K562 (cell line): Measurements from ENCODE around the gene PRKAG2. TPM values are rescaled to one million over a fixed set of nuclear protein-coding genes. Genes with fewer than 3 reads are reported as not detected.

Source experiments
- CTBP1 ChIP-seq: fragments of 450-650 bp; IDR thresholded peaks from 2 replicates; pipeline ENCODE4 v1.6.1; 2016; ENCODE audit warnings: borderline replicate concordance
- FOXA3 ChIP-seq, 2 experiments: fragments of 450-650 bp in 1 of 2; sonication (generic) in 1 of 2; formaldehyde crosslinking; IDR thresholded peaks in 1 of 2; conservative IDR thresholded peaks in 1 of 2; 2 replicates each; pipeline versions ENCODE4 v1.4.0 to v1.8.0; 2020 to 2022; ENCODE audit warnings: mild to moderate bottlenecking in 2 of 2, missing genetic modification reagents in 1 of 2
- GABPA ChIP-seq: fragments of 200-800 bp; sonication (Bioruptor generic); conservative IDR thresholded peaks from 2 replicates; pipeline ENCODE4 v1.6.1; 2016; ENCODE audit warnings: low read depth, missing genetic modification characterization, missing compliant biosample characterization
- GABPB2 ChIP-seq: fragments of 250-450 bp; sonication (Bioruptor Pico); conservative IDR thresholded peaks from 2 replicates; pipeline ENCODE4 v1.5.1; 2021; ENCODE audit warnings: mild to moderate bottlenecking
- GATAD2A ChIP-seq: fragments of 450-650 bp; IDR thresholded peaks from 2 replicates; pipeline ENCODE4 v1.6.1; 2017
- HIVEP1 ChIP-seq: fragments of 250-450 bp; sonication (Bioruptor Pico); IDR thresholded peaks from 2 replicates; pipeline ENCODE4 v1.4.0; 2020; ENCODE audit warnings: mild to moderate bottlenecking
- JUN ChIP-seq, 2 experiments: sonication (generic) in 1 of 2; formaldehyde crosslinking in 1 of 2; IDR thresholded peaks; 2 replicates each; pipeline versions ENCODE4 v1.6.1 to v1.8.0; 2012 to 2022; ENCODE audit warnings: borderline replicate concordance in 2 of 2, mild to moderate bottlenecking in 2 of 2, improper control_type of control experiment in 1 of 2, low read depth in 1 of 2, low read length in 1 of 2, missing genetic modification reagents in 1 of 2
- JUND ChIP-seq, 2 experiments: IDR thresholded peaks; 2 replicates in 1 of 2; 3 replicates in 1 of 2; pipeline ENCODE4 v1.6.1; 2011; ENCODE audit warnings: borderline replicate concordance in 2 of 2, low read depth in 2 of 2, low read length in 2 of 2, improper control_type of control experiment in 1 of 2, missing biosample characterization in 1 of 2, missing genetic modification characterization in 1 of 2, missing genetic modification reagents in 1 of 2
- MTA2 ChIP-seq: fragments of 450-650 bp; IDR thresholded peaks from 2 replicates; pipeline ENCODE4 v1.6.1; 2016; ENCODE audit warnings: low read depth
- MTF1 ChIP-seq: fragments of 250-450 bp; sonication (Bioruptor Pico); IDR thresholded peaks from 2 replicates; pipeline ENCODE4 v1.9.0; 2021; ENCODE audit warnings: moderate library complexity, mild to moderate bottlenecking, inconsistent platforms, borderline replicate concordance
- NFIC ChIP-seq: fragments of 450-650 bp; IDR thresholded peaks from 2 replicates; pipeline ENCODE4 v1.6.1; 2017; ENCODE audit warnings: mild to moderate bottlenecking, inconsistent platforms
- POLR2B ChIP-seq: fragments of 450-650 bp; IDR thresholded peaks from 2 replicates; pipeline ENCODE4 v1.6.1; 2018; ENCODE audit warnings: low read depth; ENCODE audit not compliant: partially characterized antibody
- RAD51 ChIP-seq: fragments of 450-650 bp; IDR thresholded peaks from 2 replicates; pipeline ENCODE4 v1.7.1; 2016; ENCODE audit warnings: low read depth, mild to moderate bottlenecking, borderline replicate concordance
- RUNX1 ChIP-seq: sonication (generic); IDR thresholded peaks from 2 replicates; pipeline ENCODE4 v1.6.1; 2016; ENCODE audit warnings: antibody characterized with exemption, low read depth
- SOX6 ChIP-seq: fragments of 450-650 bp; IDR thresholded peaks from 2 replicates; pipeline ENCODE4 v1.6.1; 2014; ENCODE audit warnings: mild to moderate bottlenecking
- SP1 ChIP-seq: sonication (generic); formaldehyde crosslinking; IDR thresholded peaks from 2 replicates; pipeline ENCODE4 v1.8.1; 2022; ENCODE audit warnings: mild to moderate bottlenecking, missing genetic modification reagents
- SRSF1 ChIP-seq: fragments of 200-400 bp; formaldehyde crosslinking; IDR thresholded peaks from 2 replicates; pipeline ENCODE4 v1.6.1; 2017; ENCODE audit warnings: mild to moderate bottlenecking, low read depth, low read length, moderate library complexity
- SRSF9 ChIP-seq: fragments of 200-400 bp; formaldehyde crosslinking; IDR thresholded peaks from 2 replicates; pipeline ENCODE4 v1.6.1; 2017; ENCODE audit warnings: low read depth, low read length, borderline replicate concordance
- TCF3 ChIP-seq: sonication (generic); formaldehyde crosslinking; IDR thresholded peaks from 2 replicates; pipeline ENCODE4 v1.4.0; 2020; ENCODE audit warnings: mild to moderate bottlenecking, missing genetic modification reagents
- TRIM28 ChIP-seq: fragments of 450-650 bp; IDR thresholded peaks from 2 replicates; pipeline ENCODE4 v1.6.1; 2017
- ZNF197 ChIP-seq: fragments of 200-800 bp; sonication (Bioruptor generic); IDR thresholded peaks from 2 replicates; pipeline ENCODE4 v1.6.1; 2016; ENCODE audit warnings: low read depth, missing genetic modification characterization, missing compliant biosample characterization
- ZNF445 ChIP-seq: fragments of 250-450 bp; sonication (Bioruptor Pico); IDR thresholded peaks from 2 replicates; pipeline ENCODE4 v1.4.0; 2020; ENCODE audit warnings: low read depth, mild to moderate bottlenecking, moderate library complexity
- ZNF668 ChIP-seq: fragments of 250-450 bp; sonication (Bioruptor Pico); IDR thresholded peaks from 2 replicates; pipeline ENCODE4 v1.8.0; 2022; ENCODE audit warnings: mild to moderate bottlenecking, inconsistent platforms
- ZNF76 ChIP-seq: fragments of 250-450 bp; sonication (Bioruptor Pico); IDR thresholded peaks from 2 replicates; pipeline ENCODE4 v1.4.0; 2020; ENCODE audit warnings: mild to moderate bottlenecking, moderate library complexity, borderline replicate concordance
- polyA plus RNA-seq, 8 experiments: library from polyadenylated mRNA; depleted of rRNA in 4 of 8; stranded (reverse) in 5 of 8; unstranded in 3 of 8; fragments of >200 nt; fragmentation: Nextera tagmentation in 2 of 8; fragmentation: Illumina TruSeq in 1 of 8; extraction: Ambion mirVana in 2 of 8; extraction: Trizol in 1 of 8; gene quantifications; 2 replicates each; pipeline versions ENCODE4 v1.2.1 to v1.2.3, GENCODE V29; 2011 to 2014; ENCODE audit warnings: inconsistent platforms in 1 of 8, missing spikeins in 1 of 8
- total RNA-seq, 7 experiments: library from RNA; depleted of rRNA in 6 of 7; stranded (reverse); fragments of >200 nt in 6 of 7; fragmentation: Illumina TruSeq in 2 of 7; extraction: Trizol in 2 of 7; gene quantifications; 2 replicates each; pipeline versions ENCODE4 v1.2.1 to v1.2.3, GENCODE V29; 2011 to 2021; ENCODE audit warnings: low replicate concordance in 1 of 7
- TF ChIP-seq, protein P1 (sequence below): fragments of 250-450 bp; sonication (Bioruptor Pico); IDR thresholded peaks from 2 replicates; pipeline ENCODE4 v1.8.0; 2021; ENCODE audit warnings: mild to moderate bottlenecking, moderate library complexity
- TF ChIP-seq, protein P2 (sequence below): fragments of 250-450 bp; sonication (Bioruptor Pico); IDR thresholded peaks from 2 replicates; pipeline ENCODE4 v1.8.0; 2021; ENCODE audit warnings: borderline replicate concordance, mild to moderate bottlenecking, moderate library complexity; ENCODE audit not compliant: poor library complexity, severe bottlenecking
- TF ChIP-seq, protein P3 (sequence below): sonication (generic); formaldehyde crosslinking; IDR thresholded peaks from 2 replicates; pipeline ENCODE4 v1.5.0; 2020; ENCODE audit warnings: missing genetic modification reagents

Gene PRKAG2
- total and polyA plus RNA-seq, 9 of the 15 experiments (the other 6 are each of a cell fraction or from before 2014, with no cell fraction given), result 0.99 to 5.6 (median 3.3) TPM

DNA sequence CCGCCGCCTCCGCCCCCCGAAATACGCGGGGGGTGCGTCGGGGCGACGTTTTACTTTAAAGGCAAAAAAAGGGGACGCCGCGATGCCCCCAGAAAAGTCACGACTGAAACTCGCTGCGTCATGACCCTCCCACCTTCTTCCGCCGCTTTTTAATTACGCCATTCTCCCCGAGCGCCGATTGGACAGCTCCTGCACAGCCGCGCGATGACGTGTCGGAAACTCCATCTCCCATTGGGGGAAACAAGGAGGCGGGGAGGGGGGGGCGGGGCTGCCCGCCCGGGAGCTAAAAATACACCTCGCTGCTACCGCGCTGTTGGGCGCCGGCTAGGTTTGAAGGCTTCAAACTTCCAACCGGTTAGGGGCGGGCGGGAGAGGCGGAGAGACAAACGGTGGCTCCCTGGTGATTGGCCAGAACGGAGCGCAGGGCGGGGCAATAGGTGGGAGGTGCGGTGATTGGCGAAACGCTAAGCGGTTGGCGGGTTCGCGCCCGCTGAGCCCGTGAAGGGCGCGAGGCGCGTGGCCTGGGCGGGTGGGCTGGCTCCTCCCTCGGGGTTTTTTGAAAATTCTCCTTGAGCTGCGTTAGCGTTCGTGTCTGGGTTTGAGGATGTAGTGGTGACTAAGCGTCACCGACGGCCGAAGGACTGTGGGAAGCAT lies 357.0 kb downstream of the PRKAG2 start, which contains the start of gene RHEB (continued):
- TF ChIP-seq MTF1 (CRISPR knock-in tag), result no peak
- TF ChIP-seq ZNF668 (CRISPR knock-in tag), result 0 out of 2 replicates have a peak, but pooled peaks have one; percentile 37
- TF ChIP-seq, protein P1, sequence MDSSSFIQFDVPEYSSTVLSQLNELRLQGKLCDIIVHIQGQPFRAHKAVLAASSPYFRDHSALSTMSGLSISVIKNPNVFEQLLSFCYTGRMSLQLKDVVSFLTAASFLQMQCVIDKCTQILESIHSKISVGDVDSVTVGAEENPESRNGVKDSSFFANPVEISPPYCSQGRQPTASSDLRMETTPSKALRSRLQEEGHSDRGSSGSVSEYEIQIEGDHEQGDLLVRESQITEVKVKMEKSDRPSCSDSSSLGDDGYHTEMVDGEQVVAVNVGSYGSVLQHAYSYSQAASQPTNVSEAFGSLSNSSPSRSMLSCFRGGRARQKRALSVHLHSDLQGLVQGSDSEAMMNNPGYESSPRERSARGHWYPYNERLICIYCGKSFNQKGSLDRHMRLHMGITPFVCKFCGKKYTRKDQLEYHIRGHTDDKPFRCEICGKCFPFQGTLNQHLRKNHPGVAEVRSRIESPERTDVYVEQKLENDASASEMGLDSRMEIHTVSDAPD, result no peak
- no peak for TF ChIP-seq SRSF9
- TF ChIP-seq RUNX1, result no peak
- TF ChIP-seq SOX6, result peak; percentile 43; the same call in 1 of the 2 replicates
- TF ChIP-seq SRSF1, result no peak
- no peak for TF ChIP-seq ZNF445 (CRISPR knock-in tag)
- no peak for TF ChIP-seq HIVEP1 (CRISPR knock-in tag)
- peak; percentile 89 for TF ChIP-seq RAD51
- no peak for TF ChIP-seq ZNF76
- TF ChIP-seq TRIM28, result no peak
- no peak for TF ChIP-seq POLR2B
- TF ChIP-seq TCF3 (CRISPR knock-in tag), result 0 out of 2 replicates have a peak, but pooled peaks have one; percentile 6
- TF ChIP-seq, protein P2, sequence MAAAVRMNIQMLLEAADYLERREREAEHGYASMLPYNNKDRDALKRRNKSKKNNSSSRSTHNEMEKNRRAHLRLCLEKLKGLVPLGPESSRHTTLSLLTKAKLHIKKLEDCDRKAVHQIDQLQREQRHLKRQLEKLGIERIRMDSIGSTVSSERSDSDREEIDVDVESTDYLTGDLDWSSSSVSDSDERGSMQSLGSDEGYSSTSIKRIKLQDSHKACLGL (CRISPR knock-in tag), result no peak
- no peak for TF ChIP-seq MTA2
- TF ChIP-seq FOXA3 (CRISPR knock-in tag; conservative IDR thresholded peaks at IDR 0.05 in 1 of 2, IDR thresholded peaks at IDR 0.05 in 1 of 2), result no peak
- TF ChIP-seq JUN (IDR thresholded peaks at IDR 0.05; ENCODE audit: borderline replicate concordance, low read depth, low read length), result no peak
- TF ChIP-seq JUN (CRISPR knock-in tag; IDR thresholded peaks at IDR 0.05; ENCODE audit: borderline replicate concordance), result no peak
- no peak for TF ChIP-seq GABPB2 (CRISPR knock-in tag)
- no peak for TF ChIP-seq ZNF197 (CRISPR knock-in tag)
- no peak; the same call in 1 of the 2 replicates for TF ChIP-seq NFIC
- peak; percentile 87 for TF ChIP-seq GABPA
- TF ChIP-seq CTBP1, result no peak; the same call in 1 of the 2 replicates
- peak; percentile 93 for TF ChIP-seq SP1
- TF ChIP-seq, protein P3, sequence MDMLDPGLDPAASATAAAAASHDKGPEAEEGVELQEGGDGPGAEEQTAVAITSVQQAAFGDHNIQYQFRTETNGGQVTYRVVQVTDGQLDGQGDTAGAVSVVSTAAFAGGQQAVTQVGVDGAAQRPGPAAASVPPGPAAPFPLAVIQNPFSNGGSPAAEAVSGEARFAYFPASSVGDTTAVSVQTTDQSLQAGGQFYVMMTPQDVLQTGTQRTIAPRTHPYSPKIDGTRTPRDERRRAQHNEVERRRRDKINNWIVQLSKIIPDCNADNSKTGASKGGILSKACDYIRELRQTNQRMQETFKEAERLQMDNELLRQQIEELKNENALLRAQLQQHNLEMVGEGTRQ (CRISPR knock-in tag), result no peak
- no peak for TF ChIP-seq GATAD2A
- peak; percentile 33; the same call in 1 of the 2 replicates for TF ChIP-seq JUND (IDR thresholded peaks at IDR 0.05; ENCODE audit: borderline replicate concordance, low read depth, low read length)
- no peak; the same call in 2 of the 3 replicates for TF ChIP-seq JUND (tag; IDR thresholded peaks at IDR 0.05; ENCODE audit: borderline replicate concordance, low read depth, low read length)
